Heart left ventricle (tissue), 16 donors: ENCODE data around the gene ORC4. TPM values are rescaled to one million over a fixed set of nuclear protein-coding genes. Genes with fewer than 3 reads are reported as not detected.

Experiments used
- ATAC-seq, 4 donors: fragments of 200-7000 bp; cut with Tn5 transposase; one replicate each; pipeline ENCODE4 v1.9.1; 2020 to 2022; ENCODE audit warnings: moderate library complexity in 4 of 4, mild to moderate bottlenecking in 3 of 4, moderate number of reproducible peaks in 1 of 4
- DNase-seq, 5 donors: peaks; one replicate each; pipeline ENCODE4 v3.0.0-alpha.2; 2020
- H3K27ac ChIP-seq, 12 donors: fragments of 200-600 bp; sonication (generic) in 4 of 12; one replicate each; pipeline versions ENCODE4 v1.5.0 to v1.8.0; 2016 to 2022; ENCODE audit warnings: mild to moderate bottlenecking in 2 of 12
- H3K27me3 ChIP-seq, 9 donors: fragments of 200-600 bp; sonication (generic) in 2 of 9; one replicate each; pipeline versions ENCODE4 v1.5.1 to v1.8.0; 2016 to 2022; ENCODE audit warnings: mild to moderate bottlenecking in 3 of 9
- H3K36me3 ChIP-seq, 9 donors: fragments of 200-600 bp; sonication (generic) in 2 of 9; one replicate each; pipeline versions ENCODE4 v1.5.0 to v1.8.0; 2018 to 2022; ENCODE audit warnings: mild to moderate bottlenecking in 2 of 9
- H3K4me1 ChIP-seq, 12 donors: fragments of 200-600 bp; sonication (generic) in 4 of 12; one replicate each; pipeline versions ENCODE4 v1.5.0 to v1.8.0; 2016 to 2022; ENCODE audit warnings: mild to moderate bottlenecking in 3 of 12
- H3K4me3 ChIP-seq, 12 donors: fragments of 200-600 bp; sonication (generic) in 4 of 12; one replicate each; pipeline versions ENCODE4 v1.5.0 to v1.8.0; 2017 to 2022; ENCODE audit warnings: mild to moderate bottlenecking in 9 of 12, moderate library complexity in 4 of 12
- H3K9me3 ChIP-seq, 12 donors: fragments of 200-600 bp; sonication (generic) in 4 of 12; one replicate each; pipeline versions ENCODE4 v1.5.0 to v1.8.0; 2016 to 2022; ENCODE audit warnings: mild to moderate bottlenecking in 1 of 12
- CTCF ChIP-seq, 12 donors: fragments of 200-600 bp; sonication (generic) in 4 of 12; IDR thresholded peaks; one replicate each; pipeline versions ENCODE4 v1.5.0 to v1.8.0; 2018 to 2022; ENCODE audit warnings: antibody characterized with exemption in 12 of 12, mild to moderate bottlenecking in 5 of 12
- POLR2A ChIP-seq, 2 donors: fragments of 450-650 bp; IDR thresholded peaks; one replicate each; pipeline ENCODE4 v1.6.1; 2017; ENCODE audit warnings: antibody characterized with exemption in 2 of 2, mild to moderate bottlenecking in 2 of 2, moderate library complexity in 2 of 2
- WGBS, 4 donors: extraction: QIAGEN DNeasy Blood & Tissue Kit in 2 of 4; methylation state at CpG; one replicate each; pipeline versions ENCODE4 v1.1.5 to v1.1.7; 2013 to 2018; 5-methylcytosine and 5-hydroxymethylcytosine counted together
- intact Hi-C, 10 donors: fragments of 100-400 bp; cut with DNase I; formaldehyde crosslinking; loops; one replicate each; pipeline versions ENCODE4 v1.11.1 to v1.14.2; 2022
- polyA plus RNA-seq, 2 donors: library from polyadenylated mRNA; stranded (reverse); fragments of 200-250 nt; gene quantifications; one replicate each; pipeline ENCODE4 v1.2.3, GENCODE V29; 2013
- total RNA-seq, 9 donors: library from RNA; depleted of rRNA in 2 of 9; stranded (reverse); fragments of >200 nt in 2 of 9; fragmentation: NEBNext Ultra II Directional in 3 of 9; extraction: Animal tissue kit (Norgen Biotek cat#: 25700) in 3 of 9; gene quantifications; one replicate each; pipeline versions ENCODE4 v1.1.0 to v1.2.4, GENCODE V29; 2016 to 2023
- donor health status: ischemic (EF 13 %, LVEDD 7.1; RV severe dilation, severe dysfunction).
- donor health status: healthy with polysubstance abuse.
- donor health status: DM: no; HTN: yes; CAD: no.
- donor health status: DM: no; HTN: no; CAD: no.
- donor health status: ischemic (EF 25% LVEDD 6.9; RV normal size, moderate dysfunction).
- donor health status: ischemic (EF 25% LVEDD 5.7; RV mildly dilated, moderate dysfunction).
- donor health status: healthy.
- donor health status: DM: yes; HTN: yes; CAD: no.
- donor health status: ischemic (EF 35%, LVEDD 5.7; RV mildly dilated, moderate dysfunction).
- donor health status: nonischemic (EF 11% LVEDD 7.7; RV severe dilation, severe dysfunction).
- donor health status: DM: yes; HTN: yes; CAD: no.
- donor health status: PGD.
- donor health status: ischemic (EF 29% LVEDD 5.4; RV normal size, mild dysfunction).
- donor health status: nonischemic (EF 23%, LVEDD 6.1; RV moderate dilation, normal function).

Gene ORC4
- total and polyA plus RNA-seq, 11 donors: 7.5 to 64.7 (median 38.9) TPM

- H3K4me3 ChIP-seq: no peak overlapping the region
- peaks cover 0 to 7% (median 0%) of the 10 kb centered on the region in 12 donors for H3K4me1 ChIP-seq
- WGBS, 4 donors: 80 to 91% (median 87%) methylated on average over 1 of the region's 1 CpG
- no peak overlapping the region for H3K27ac ChIP-seq
- DNase-seq (no peak), ATAC-seq (no peak)
- H3K9me3 ChIP-seq: peaks cover 0 to 12% (median 0%) of the 10 kb centered on the region in 12 donors
- TF ChIP-seq POLR2A (IDR thresholded peaks at IDR 0.05) (no peak), CTCF (IDR thresholded peaks at IDR 0.05) (no peak)
- intact Hi-C loops: no loop called here
- H3K36me3 ChIP-seq: no peaks in the 10 kb centered on the region
- no peaks in the 10 kb centered on the region for H3K27me3 ChIP-seq
Measured at GRCh38 chr2:148048475-148049221, 28.1 kb upstream of the ORC4 start.

- ATAC-seq (no peak), DNase-seq (no peak)
- no peak overlapping the region for H3K27ac ChIP-seq
- intact Hi-C loops: no loop called here
- H3K4me3 ChIP-seq: no peak overlapping the region
- WGBS, 4 donors: 84 to 96% (median 90%) methylated on average over 1 of the region's 1 CpG
- H3K4me1 ChIP-seq: peaks cover 0 to 7% (median 0%) of the 10 kb centered on the region in 12 donors
- H3K27me3 ChIP-seq: no peaks in the 10 kb centered on the region
- H3K36me3 ChIP-seq: peaks cover 0 to 3% (median 0%) of the 10 kb centered on the region in 9 donors
- no peaks in the 10 kb centered on the region for H3K9me3 ChIP-seq
- TF ChIP-seq CTCF (IDR thresholded peaks at IDR 0.05): no peak
- TF ChIP-seq POLR2A (IDR thresholded peaks at IDR 0.05): no peak
Measured at GRCh38 chr2:148046802-148047201, 26.3 kb upstream of the ORC4 start.

GRCh38 chr2:148044322-148044721, 23.8 kb upstream of the ORC4 start:
- DNase-seq: no peak
- Histone ChIP-seq H3K4me3 (no peak overlapping the region), H3K27ac (no peak overlapping the region), H3K36me3 (peaks cover 0 to 9% (median 0%) of the 10 kb centered on the region in 9 donors), H3K4me1 (peaks cover 0 to 8% (median 0%) of the 10 kb centered on the region in 12 donors), H3K9me3 (no peaks in the 10 kb centered on the region), H3K27me3 (no peaks in the 10 kb centered on the region)
- intact Hi-C loops: no loop called here
- TF ChIP-seq POLR2A (IDR thresholded peaks at IDR 0.05) (no peak), CTCF (IDR thresholded peaks at IDR 0.05) (no peak)
- WGBS, 4 donors: 96 to 98% (median 97%) methylated on average over 2 of the region's 2 CpGs
- ATAC-seq: no peak

GRCh38 chr2:148042219-148042618, 21.7 kb upstream of the ORC4 start:
- Histone ChIP-seq H3K4me3 (no peak overlapping the region), H3K27ac (no peak overlapping the region), H3K27me3 (no peaks in the 10 kb centered on the region), H3K36me3 (peaks cover 0 to 9% (median 0%) of the 10 kb centered on the region in 9 donors), H3K9me3 (no peaks in the 10 kb centered on the region), H3K4me1 (peaks cover 0 to 11% (median 0%) of the 10 kb centered on the region in 12 donors)
- TF ChIP-seq POLR2A (IDR thresholded peaks at IDR 0.05): no peak
- TF ChIP-seq CTCF (IDR thresholded peaks at IDR 0.05): no peak
- DNase-seq: no peak
- WGBS, 4 donors: 90 to 98% (median 94%) methylated on average over 2 of the region's 2 CpGs
- intact Hi-C loops: no loop called here
- no peak for ATAC-seq
